Measurements from ENCODE around the gene NEO1. TPM values are rescaled to one million over a fixed set of nuclear protein-coding genes. Genes with fewer than 3 reads are reported as not detected.

The NEO1 gene
- 156 TPM for total RNA-seq

GRCh38 chr15:73051807-73052652 lies at the start of gene NEO1:
TSS of gene NEO1 (plus strand) at chr15:73052463. CDS start at chr15:73052676, 213 bp downstream.
- peak; percentile 83 to 93 for DNase-seq (ENCODE audit: low spot score in 2 of 2)

GRCh38 chr15:73004462-73004861 lies 47.8 kb upstream of the NEO1 start:
- DNase-seq (ENCODE audit: low spot score in 2 of 2) (no peak), FAIRE-seq (no peak)

More at GRCh38 chr15:73051807-73052652, at the start of gene NEO1:
- no peak for FAIRE-seq

GRCh38 chr15:73005032-73005431 lies 47.2 kb upstream of the NEO1 start:
- FAIRE-seq (no peak), DNase-seq (ENCODE audit: low spot score in 2 of 2) (no peak)

GRCh38 chr15:73005446-73005845 lies 46.8 kb upstream of the NEO1 start:
- no peak for FAIRE-seq

GRCh38 chr15:73006523-73006922 lies 45.7 kb upstream of the NEO1 start:
- no peak for DNase-seq (ENCODE audit: low spot score in 2 of 2)
- FAIRE-seq = no peak

More at GRCh38 chr15:73005446-73005845, 46.8 kb upstream of the NEO1 start:
- no peak for DNase-seq (ENCODE audit: low spot score in 2 of 2)

GRCh38 chr15:73009066-73010056 lies 42.9 kb upstream of the NEO1 start:
- DNase-seq (ENCODE audit: low spot score in 2 of 2) = no peak
- no peak for FAIRE-seq

GRCh38 chr15:73010154-73011152 lies 41.8 kb upstream of the NEO1 start:
- FAIRE-seq = no peak
- DNase-seq (ENCODE audit: low spot score in 2 of 2) = no peak

GRCh38 chr15:73014904-73015303 lies 37.4 kb upstream of the NEO1 start:
- no peak for DNase-seq (ENCODE audit: low spot score in 2 of 2)
- FAIRE-seq = no peak

- no peak for DNase-seq (ENCODE audit: low spot score in 2 of 2)
- no peak for FAIRE-seq
Observed at GRCh38 chr15:73015493-73015892, 36.8 kb upstream of the NEO1 start.

GRCh38 chr15:73017987-73018386 lies 34.3 kb upstream of the NEO1 start:
- DNase-seq (ENCODE audit: low spot score in 2 of 2) = no peak
- FAIRE-seq = no peak

- FAIRE-seq (no peak), DNase-seq (ENCODE audit: low spot score in 2 of 2) (no peak)
Observed at GRCh38 chr15:73019154-73019553, 33.1 kb upstream of the NEO1 start.

- no peak for FAIRE-seq
- no peak for DNase-seq (ENCODE audit: low spot score in 2 of 2)
Observed at GRCh38 chr15:73019601-73020146, 32.6 kb upstream of the NEO1 start.

GRCh38 chr15:73021139-73021621 lies 31.1 kb upstream of the NEO1 start:
- DNase-seq (ENCODE audit: low spot score in 2 of 2) (no peak), FAIRE-seq (no peak)

GRCh38 chr15:73022161-73022560 lies 30.1 kb upstream of the NEO1 start:
- DNase-seq (ENCODE audit: low spot score in 2 of 2) (no peak), FAIRE-seq (no peak)

- no peak for DNase-seq (ENCODE audit: low spot score in 2 of 2)
- FAIRE-seq = no peak
Observed at GRCh38 chr15:73023071-73023470, 29.2 kb upstream of the NEO1 start.

- DNase-seq (ENCODE audit: low spot score in 2 of 2) = no peak
- no peak for FAIRE-seq
Observed at GRCh38 chr15:73024168-73024567, 28.1 kb upstream of the NEO1 start.

GRCh38 chr15:73026511-73027054 lies 25.7 kb upstream of the NEO1 start:
- FAIRE-seq (no peak), DNase-seq (ENCODE audit: low spot score in 2 of 2) (no peak)

GRCh38 chr15:73028031-73028430 lies 24.2 kb upstream of the NEO1 start:
- DNase-seq (ENCODE audit: low spot score in 2 of 2) (no peak), FAIRE-seq (no peak)

GRCh38 chr15:73028831-73029451 lies 23.3 kb upstream of the NEO1 start:
- FAIRE-seq (no peak), DNase-seq (ENCODE audit: low spot score in 2 of 2) (no peak)

Measured in frontal cortex (tissue), 4 donors.